PC-9 (cell line): ENCODE measurements around the gene CAMTA1. TPM values are rescaled to one million over a fixed set of nuclear protein-coding genes. Genes with fewer than 3 reads are reported as not detected.

ENCODE experiments used
- BruUV-seq: library from RNA; stranded (reverse); fragments of 400-500 nt; replicated peaks from 2 replicates; lab custom pipeline; 2021; lab: Mats Ljungman, UMichigan
- CTCF ChIA-PET: fragments of 300-600 bp; sonication (Branson Sonifier 250); formaldehyde crosslinking; loops from one replicate; lab custom pipeline; 2022; ENCODE audit warnings: antibody characterized with exemption; lab: Charles Lee
- POLR2A ChIA-PET: fragments of 300-600 bp; sonication (Branson Sonifier 250); formaldehyde crosslinking; loops from one replicate; lab custom pipeline; 2022; ENCODE audit warnings: antibody characterized with exemption; ENCODE audit not compliant: unreplicated experiment; lab: Charles Lee
- DNase-seq, 2 experiments: peaks; one replicate each; pipeline versions ENCODE4 v3.0.0 to v3.0.0-alpha.2; 2015 to 2022; ENCODE audit warnings: mixed read lengths in 1 of 2
- H2AFZ ChIP-seq: fragments of 200-600 bp; sonication (generic); 2 replicates; pipeline ENCODE4 v1.8.1; 2017; ENCODE audit warnings: antibody characterized with exemption
- H3F3A ChIP-seq: fragments of 200-600 bp; sonication (generic); 2 replicates; pipeline ENCODE4 v1.8.1; 2017; ENCODE audit warnings: antibody characterized with exemption, mild to moderate bottlenecking, low read depth; ENCODE audit not compliant: insufficient read depth
- H3K27ac ChIP-seq: fragments of 200-600 bp; sonication (generic); 2 replicates; pipeline ENCODE4 v1.6.1; 2016; ENCODE audit warnings: mixed run types
- H3K27me3 ChIP-seq: fragments of 200-600 bp; sonication (generic); 2 replicates; pipeline ENCODE4 v1.6.1; 2016; ENCODE audit warnings: low read depth, mixed run types; ENCODE audit not compliant: insufficient read depth
- H3K36me3 ChIP-seq: fragments of 200-600 bp; sonication (generic); 2 replicates; pipeline ENCODE4 v1.6.1; 2016; ENCODE audit warnings: low read depth, mixed run types
- H3K4me1 ChIP-seq: fragments of 200-600 bp; sonication (generic); replicated peaks from 2 replicates; pipeline ENCODE4 v1.6.1; 2016; ENCODE audit warnings: mixed run types; ENCODE audit not compliant: insufficient read depth
- H3K4me2 ChIP-seq: fragments of 200-600 bp; sonication (generic); 2 replicates; pipeline ENCODE4 v1.6.1; 2017; ENCODE audit warnings: mixed run types
- H3K4me3 ChIP-seq: fragments of 200-600 bp; sonication (generic); 2 replicates; pipeline ENCODE4 v1.6.1; 2016; ENCODE audit warnings: mixed run types
- H3K79me2 ChIP-seq: fragments of 200-600 bp; sonication (generic); 2 replicates; pipeline ENCODE4 v1.6.1; 2017; ENCODE audit warnings: low read depth, mixed run types
- H3K9me2 ChIP-seq: fragments of 200-600 bp; sonication (generic); 2 replicates; pipeline ENCODE4 v1.8.1; 2017; ENCODE audit warnings: mild to moderate bottlenecking; ENCODE audit not compliant: insufficient read depth
- H3K9me3 ChIP-seq: fragments of 200-600 bp; sonication (generic); 2 replicates; pipeline ENCODE4 v1.8.1; 2016; ENCODE audit warnings: low read depth; ENCODE audit not compliant: insufficient read depth
- H4K20me1 ChIP-seq: fragments of 200-600 bp; sonication (generic); 2 replicates; pipeline ENCODE4 v1.8.1; 2017; ENCODE audit not compliant: insufficient read depth
- CTCF ChIP-seq: fragments of 200-600 bp; sonication (generic); conservative IDR thresholded peaks from 2 replicates; pipeline ENCODE4 v1.6.1; 2017; ENCODE audit warnings: mixed run types, antibody characterized with exemption, mild to moderate bottlenecking, moderate library complexity
- EZH2 ChIP-seq: fragments of 200-600 bp; sonication (generic); IDR thresholded peaks from 2 replicates; pipeline ENCODE4 v1.8.0; 2017; ENCODE audit warnings: antibody characterized with exemption, low read depth
- intact Hi-C: fragments of 100-400 bp; cut with micrococcal nuclease; formaldehyde crosslinking; loops from one replicate; pipeline ENCODE4 v1.10.0; 2022; ENCODE audit not compliant: unreplicated experiment
- total RNA-seq: library from RNA; stranded (reverse); gene quantifications from 2 replicates; pipeline ENCODE4 v1.2.3, GENCODE V29; 2021

The CAMTA1 gene
- total RNA-seq, 1 experiment from 2014 or later: 72.3 TPM

- DNase-seq: no peak
- no TSS peak for BruUV-seq
- ChIA-PET POLR2A (interaction anchor here (0.6 kb wide), 1 partner anchor 17 kb away, joined by 4 read pairs; no protein-coding TSS in a partner anchor), CTCF (no interaction called here)
- H3K9me2 ChIP-seq: no peaks in the 10 kb centered on the region
- no peaks in the 10 kb centered on the region for H3F3A ChIP-seq
- intact Hi-C loops: no loop called here
- no peak overlapping the region for H3K27ac ChIP-seq
- no peaks in the 10 kb centered on the region for H3K9me3 ChIP-seq
- no peak overlapping the region for H3K4me2 ChIP-seq
- no peak overlapping the region for H2AFZ ChIP-seq
- no peaks in the 10 kb centered on the region for H3K79me2 ChIP-seq
- H4K20me1 ChIP-seq: no peaks in the 10 kb centered on the region
- peaks cover 56% of the 10 kb centered on the region for H3K27me3 ChIP-seq
- no peaks in the 10 kb centered on the region for H3K36me3 ChIP-seq
- H3K4me1 ChIP-seq: no peaks in the 10 kb centered on the region
- TF ChIP-seq CTCF (no peak), EZH2 (no peak)
- H3K4me3 ChIP-seq: no peak overlapping the region
Observed at GRCh38 chr1:7025013-7025412, 239.8 kb downstream of the CAMTA1 start.

DNA sequence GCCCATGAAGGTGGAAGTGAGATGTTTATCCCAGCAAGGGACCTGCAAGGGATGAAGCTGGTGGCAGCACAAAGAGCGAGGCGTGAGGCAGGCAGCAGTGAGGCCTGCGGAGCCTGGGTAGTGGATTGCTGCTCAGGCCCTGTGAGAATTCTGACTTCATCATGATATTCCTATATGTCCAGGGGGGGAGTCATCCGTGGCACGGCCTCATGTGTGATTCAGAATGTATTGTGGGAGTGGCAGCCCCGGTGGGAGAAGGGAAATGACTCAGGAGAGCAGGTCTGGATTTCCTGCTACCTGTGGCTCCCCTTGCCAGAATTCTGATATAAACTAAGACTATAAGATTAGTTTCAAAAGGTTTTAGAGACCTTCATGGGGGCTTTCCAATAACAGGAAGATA, 240.9 kb downstream of the CAMTA1 start:
- POLR2A ChIA-PET: no interaction called here

GRCh38 chr1:7032992-7033391, 247.7 kb downstream of the CAMTA1 start:
- Histone ChIP-seq H3K4me2 (no peak overlapping the region), H3K27ac (no peak overlapping the region), H4K20me1 (no peaks in the 10 kb centered on the region), H3K27me3 (peaks cover 53% of the 10 kb centered on the region), H2AFZ (no peak overlapping the region), H3K4me1 (no peaks in the 10 kb centered on the region), H3K36me3 (no peaks in the 10 kb centered on the region), H3K9me2 (no peaks in the 10 kb centered on the region), H3K4me3 (no peak overlapping the region), H3K79me2 (no peaks in the 10 kb centered on the region), H3K9me3 (no peaks in the 10 kb centered on the region), H3F3A (no peaks in the 10 kb centered on the region)
- intact Hi-C loops: no loop called here
- no peak for TF ChIP-seq CTCF
- TF ChIP-seq EZH2: no peak
- POLR2A ChIA-PET: no interaction called here
- CTCF ChIA-PET: no interaction called here
- BruUV-seq: no TSS peak
- no peak for DNase-seq

More for the DNA sequence above, 240.9 kb downstream of the CAMTA1 start:
- no peaks in the 10 kb centered on the region for H3F3A ChIP-seq
- peaks cover 57% of the 10 kb centered on the region for H3K27me3 ChIP-seq
- H3K79me2 ChIP-seq: no peaks in the 10 kb centered on the region
- no peaks in the 10 kb centered on the region for H4K20me1 ChIP-seq
- no peak overlapping the region for H3K4me2 ChIP-seq
- no peaks in the 10 kb centered on the region for H3K9me2 ChIP-seq
- H3K36me3 ChIP-seq: no peaks in the 10 kb centered on the region
- TF ChIP-seq EZH2 (no peak), CTCF (no peak)
- H3K4me1 ChIP-seq: no peaks in the 10 kb centered on the region
- intact Hi-C loops: no loop called here
- H3K27ac ChIP-seq: no peak overlapping the region
- H3K4me3 ChIP-seq: no peak overlapping the region
- no TSS peak for BruUV-seq
- no peaks in the 10 kb centered on the region for H3K9me3 ChIP-seq
- CTCF ChIA-PET: no interaction called here
- no peak overlapping the region for H2AFZ ChIP-seq
- no peak for DNase-seq
